GM12878 (cell line): ENCODE data around the gene PROB1. TPM values are rescaled to one million over a fixed set of nuclear protein-coding genes. Genes with fewer than 3 reads are reported as not detected.

ENCODE experiments used
- ATAC-seq: fragments of 200-7000 bp; cut with Tn5 transposase; 3 replicates; pipeline ENCODE4 v1.9.1; 2020; ENCODE audit warnings: mild to moderate bottlenecking, moderate library complexity
- BruUV-seq: library from RNA; stranded (reverse); fragments of 400-500 nt; replicated peaks from 2 replicates; lab custom pipeline; 2021; lab: Mats Ljungman, UMichigan
- CTCF ChIA-PET: fragments of 300-600 bp; sonication (Branson Sonifier 250); formaldehyde crosslinking; extraction: SDS; loops from one replicate; lab custom pipeline; 2021; ENCODE audit warnings: inconsistent platforms; lab: Yijun Ruan, JAX
- POLR2A ChIA-PET: fragments of 350-600 bp; formaldehyde crosslinking; extraction: SDS; loops from one replicate; lab custom pipeline; 2021; ENCODE audit warnings: inconsistent platforms; lab: Charles Lee
- RAD21 ChIA-PET: fragments of 300-600 bp; sonication (Branson Sonifier 250); formaldehyde crosslinking; loops from one replicate; lab custom pipeline; 2023; ENCODE audit warnings: antibody characterized with exemption; ENCODE audit not compliant: unreplicated experiment; lab: Charles Lee
- SMC1A ChIA-PET: fragments of 300-600 bp; sonication (Branson Sonifier 250); formaldehyde crosslinking; loops from one replicate; lab custom pipeline; 2023; ENCODE audit not compliant: unreplicated experiment, uncharacterized antibody; lab: Charles Lee
- DNase-seq: peaks from one replicate; pipeline ENCODE4 v3.0.0-alpha.2; 2011; ENCODE audit warnings: low read depth, low spot score
- FAIRE-seq: peaks from 3 replicates; lab custom pipeline; 2011; peaks lifted over from hg19 to GRCh38; lab: Jason Lieb, UNC
- H2AFZ ChIP-seq: 2 replicates; pipeline ENCODE4 v1.6.0; 2011; ENCODE audit warnings: low read depth, low read length, control low read depth; ENCODE audit not compliant: control insufficient read depth
- H3K27ac ChIP-seq: 2 replicates; pipeline ENCODE4 v1.5.1; 2011; ENCODE audit warnings: control low read depth; ENCODE audit not compliant: control insufficient read depth, insufficient read depth
- H3K27me3 ChIP-seq, 2 experiments: replicated peaks in 1 of 2; 2 replicates each; pipeline versions ENCODE4 v1.6.0 to v1.6.1; 2011; ENCODE audit warnings: low read length in 1 of 2; ENCODE audit not compliant: control insufficient read depth in 2 of 2, insufficient read depth in 2 of 2
- H3K36me3 ChIP-seq, 2 experiments: 2 replicates each; pipeline ENCODE4 v1.5.1; 2011; ENCODE audit warnings: low read length in 1 of 2; ENCODE audit not compliant: control insufficient read depth in 2 of 2, insufficient read depth in 2 of 2
- H3K4me1 ChIP-seq: 2 replicates; pipeline ENCODE4 v1.6.1; 2011; ENCODE audit warnings: mild to moderate bottlenecking, low read length, moderate library complexity, mixed read lengths; ENCODE audit not compliant: control insufficient read depth, insufficient read depth
- H3K4me2 ChIP-seq: 2 replicates; pipeline ENCODE4 v1.6.0; 2011; ENCODE audit warnings: control low read depth; ENCODE audit not compliant: control insufficient read depth, insufficient read depth
- H3K4me3 ChIP-seq: fragments of 200-600 bp; sonication (generic); 2 replicates; pipeline ENCODE4 v1.5.1; 2016
- H3K79me2 ChIP-seq: 2 replicates; pipeline ENCODE4 v1.6.0; 2011; ENCODE audit warnings: low read length; ENCODE audit not compliant: control insufficient read depth, insufficient read depth
- H3K9ac ChIP-seq: 2 replicates; pipeline ENCODE4 v1.8.0; 2011; ENCODE audit warnings: low read length, control low read depth, mixed read lengths; ENCODE audit not compliant: control insufficient read depth, insufficient read depth
- H3K9me3 ChIP-seq: replicated peaks from 3 replicates; pipeline ENCODE4 v1.5.1; 2011; ENCODE audit warnings: mild to moderate bottlenecking, low read length; ENCODE audit not compliant: control insufficient read depth, insufficient read depth
- H4K20me1 ChIP-seq: 2 replicates; pipeline ENCODE4 v1.6.0; 2011; ENCODE audit not compliant: control insufficient read depth, insufficient read depth
- CHD4 ChIP-seq: fragments of 200-600 bp; sonication (generic); IDR thresholded peaks from 2 replicates; pipeline ENCODE4 v1.6.1; 2016; ENCODE audit warnings: mild to moderate bottlenecking
- E2F8 ChIP-seq: fragments of 450-650 bp; IDR thresholded peaks from 2 replicates; pipeline ENCODE4 v1.6.1; 2018; ENCODE audit warnings: mild to moderate bottlenecking, low read depth, moderate library complexity; ENCODE audit not compliant: partially characterized antibody
- FOS ChIP-seq: IDR thresholded peaks from 3 replicates; pipeline ENCODE4 v1.6.1; 2011; ENCODE audit warnings: borderline replicate concordance; ENCODE audit not compliant: insufficient read length; ENCODE audit errors: extremely low read depth
- LARP7 ChIP-seq: fragments of 450-650 bp; IDR thresholded peaks from 2 replicates; pipeline ENCODE4 v1.6.1; 2017; ENCODE audit warnings: mild to moderate bottlenecking
- MXI1 ChIP-seq: fragments of 150-350 bp; IDR thresholded peaks from 2 replicates; pipeline ENCODE4 v1.6.1; 2011; ENCODE audit warnings: low read depth, mild to moderate bottlenecking, inconsistent platforms, low read length, improper control_type of control experiment
- NFYB ChIP-seq: IDR thresholded peaks from 2 replicates; pipeline ENCODE4 v1.6.1; 2011; ENCODE audit warnings: low read depth, mild to moderate bottlenecking, low read length, improper control_type of control experiment, moderate library complexity; ENCODE audit not compliant: insufficient read depth
- NRF1 ChIP-seq: conservative IDR thresholded peaks from 2 replicates; pipeline ENCODE4 v1.6.1; 2011; ENCODE audit warnings: mild to moderate bottlenecking, low read depth, low read length, improper control_type of control experiment
- PBX3 ChIP-seq: IDR thresholded peaks from 2 replicates; pipeline ENCODE4 v1.6.1; 2011; ENCODE audit warnings: mild to moderate bottlenecking, low read depth, low read length, moderate library complexity; ENCODE audit not compliant: insufficient replicate concordance
- RELB ChIP-seq: fragments of 450-650 bp; IDR thresholded peaks from 2 replicates; pipeline ENCODE4 v1.6.1; 2017; ENCODE audit warnings: low read depth, mild to moderate bottlenecking, moderate library complexity
- SREBF1 ChIP-seq: IDR thresholded peaks from 2 replicates; pipeline ENCODE4 v1.6.1; 2012; ENCODE audit warnings: mild to moderate bottlenecking, low read length
- SREBF2 ChIP-seq: IDR thresholded peaks from 2 replicates; pipeline ENCODE4 v1.6.1; 2012; ENCODE audit warnings: mild to moderate bottlenecking, low read length
- TBL1XR1 ChIP-seq: IDR thresholded peaks from 2 replicates; pipeline ENCODE4 v1.6.1; 2012; ENCODE audit warnings: low read depth, low read length, improper control_type of control experiment
- ZNF622 ChIP-seq: fragments of 450-650 bp; IDR thresholded peaks from 2 replicates; pipeline ENCODE4 v1.6.1; 2017; ENCODE audit warnings: mild to moderate bottlenecking, inconsistent platforms
- WGBS: methylation state at CpG from one replicate; pipeline ENCODE4 v1.1.6; 2016; ENCODE audit warnings: low lambda C conversion rate; ENCODE audit not compliant: insufficient replicate concordance, insufficient coverage; ENCODE audit errors: missing lambda C conversion rate; 5-methylcytosine and 5-hydroxymethylcytosine counted together
- in situ Hi-C: fragments of 300-500 bp; cut with MboI; formaldehyde crosslinking; loops from 9 replicates; pipeline ENCODE4 v1.14.3; 2018; ENCODE audit warnings: mixed read lengths
- intact Hi-C: fragments of 100-400 bp; cut with micrococcal nuclease; formaldehyde crosslinking; loops from one replicate; pipeline ENCODE4 v1.14.2; 2022; ENCODE audit not compliant: unreplicated experiment
- polyA plus RNA-seq, 11 experiments: library from polyadenylated mRNA; depleted of rRNA in 4 of 11; unstranded in 6 of 11; stranded (reverse) in 5 of 11; fragments of >200 nt; fragmentation: Nextera tagmentation in 4 of 11; fragmentation: Illumina TruSeq in 1 of 11; extraction: Ambion mirVana in 4 of 11; extraction: Trizol in 1 of 11; gene quantifications; 1 replicate in 1 of 11; 2 replicates in 10 of 11; pipeline versions ENCODE4 v1.2.1 to v1.2.3, GENCODE V29; 2011 to 2016; ENCODE audit warnings: inconsistent platforms in 2 of 11, missing spikeins in 2 of 11, low read depth in 1 of 11
- total RNA-seq, 4 experiments: library from RNA; depleted of rRNA in 3 of 4; stranded (reverse); fragments of >200 nt in 3 of 4; fragmentation: Illumina TruSeq in 1 of 4; extraction: Trizol in 1 of 4; gene quantifications; 2 replicates each; pipeline versions ENCODE4 v1.2.1 to v1.2.3, GENCODE V29; 2013 to 2021
- TF ChIP-seq, protein P1 (sequence below): IDR thresholded peaks from 2 replicates; pipeline ENCODE4 v1.6.1; 2012; ENCODE audit warnings: low read depth, low read length, improper control_type of control experiment

PROB1 gene
- total and polyA plus RNA-seq, 10 of the 15 experiments (the other 5 are each of a cell fraction or from before 2014, with no cell fraction given), result 0.14 to 8.1 (median 2.9) TPM

GRCh38 chr5:139389701-139390638 lies 4.9 kb downstream of the PROB1 start, which contains the start of gene MZB1:
Gene MZB1 (minus strand): TSS chr5:139389913. CDS start chr5:139389856, 57 bp downstream.
- H3K9me3 ChIP-seq, result no peaks in the 10 kb centered on the region
- ChIA-PET SMC1A (interaction anchor here (0.6 to 3.0 kb wide), 16 partner anchors 9 to 247 kb away, joined by 3 to 26 read pairs (median 4); partner anchors contain the start of genes PAIP2 and SPATA24), CTCF (interaction anchor here (0.6 to 4.4 kb wide), 13 partner anchors 13 to 1037 kb away, joined by 3 to 35 read pairs (median 3); partner anchors contain the start of gene SPATA24), POLR2A (interaction anchor here (0.6 to 6.8 kb wide), 15 partner anchors 11 to 847 kb away, joined by 3 to 74 read pairs (median 5); partner anchors contain the start of genes ETF1, MATR3, PAIP2 and SPATA24), RAD21 (interaction anchor here (0.6 to 5.8 kb wide), 18 partner anchors 9 to 258 kb away, joined by 3 to 42 read pairs (median 4); partner anchors contain the start of genes CXXC5, DNAJC18, PAIP2 and SPATA24)
- intact Hi-C loops (loop anchor here (5.0 kb wide), 4 partner anchors 98 to 193 kb away; partner anchors contain the start of genes MATR3 and SIL1), in situ Hi-C loops (no loop called here)
- peak within 1 kb of the TSS; percentile 97 for H3K9ac ChIP-seq
- peak within 1 kb of the TSS; percentile 87 for H3K4me3 ChIP-seq
- H4K20me1 ChIP-seq, result no peaks in the 10 kb centered on the region
- peak within 1 kb of the TSS; percentile 73 for H3K4me2 ChIP-seq
- peak; percentile 95 for FAIRE-seq
- H3K27me3 ChIP-seq, result no peaks in the 10 kb centered on the region
- peak; percentile 95 for DNase-seq
- peak; percentile 63 for ATAC-seq
- peaks cover 81% of the 10 kb centered on the region for H3K79me2 ChIP-seq
- H3K36me3 ChIP-seq, result no peaks in the 10 kb centered on the region; a peak in 2 of 4 replicates
- TSS peak; percentile 66 for BruUV-seq
- H3K4me1 ChIP-seq, result peaks cover 58% of the 10 kb centered on the region
- peak within 1 kb of the TSS; percentile 90 for H3K27ac ChIP-seq
- 0% methylated on average over 11 of the region's 11 CpGs for WGBS
- H2AFZ ChIP-seq, result peak within 1 kb of the TSS; percentile 15
- peak; percentile 78 for TF ChIP-seq NFYB
- no peak for TF ChIP-seq TBL1XR1
- TF ChIP-seq PBX3, result no peak
- no peak for TF ChIP-seq E2F8
- TF ChIP-seq, protein P1, sequence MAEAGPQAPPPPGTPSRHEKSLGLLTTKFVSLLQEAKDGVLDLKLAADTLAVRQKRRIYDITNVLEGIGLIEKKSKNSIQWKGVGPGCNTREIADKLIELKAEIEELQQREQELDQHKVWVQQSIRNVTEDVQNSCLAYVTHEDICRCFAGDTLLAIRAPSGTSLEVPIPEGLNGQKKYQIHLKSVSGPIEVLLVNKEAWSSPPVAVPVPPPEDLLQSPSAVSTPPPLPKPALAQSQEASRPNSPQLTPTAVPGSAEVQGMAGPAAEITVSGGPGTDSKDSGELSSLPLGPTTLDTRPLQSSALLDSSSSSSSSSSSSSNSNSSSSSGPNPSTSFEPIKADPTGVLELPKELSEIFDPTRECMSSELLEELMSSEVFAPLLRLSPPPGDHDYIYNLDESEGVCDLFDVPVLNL, result no peak
- no peak for TF ChIP-seq SREBF2
- peak; percentile 73; the same call in 1 of the 2 replicates for TF ChIP-seq LARP7
- peak; percentile 96 for TF ChIP-seq MXI1
- TF ChIP-seq ZNF622, result no peak
- TF ChIP-seq FOS, result no peak
- no peak for TF ChIP-seq CHD4
- peak; percentile 69; the same call in 1 of the 2 replicates for TF ChIP-seq RELB
- no peak for TF ChIP-seq NRF1
- TF ChIP-seq SREBF1, result no peak
